Fibroblast of mammary gland (primary cell): ENCODE results near the gene CTXN1.
"Not testable (repeated sequence)": the region's sequence is repeated elsewhere in the genome, so short reads cannot be mapped to it uniquely, and the experiment has no call there.

Source experiments
- DNase-seq: peaks from one replicate; pipeline ENCODE4 v3.0.0-alpha.2; 2010; ENCODE audit warnings: low read depth
- H3K4me3 ChIP-seq: 2 replicates; pipeline ENCODE4 v1.5.1; 2011; ENCODE audit warnings: low read depth, mild to moderate bottlenecking, low read length, moderate library complexity; ENCODE audit not compliant: control insufficient read depth
- CTCF ChIP-seq: conservative IDR thresholded peaks from 2 replicates; pipeline ENCODE4 v1.5.1; 2011; ENCODE audit warnings: low read depth, low read length, inconsistent platforms; ENCODE audit not compliant: control insufficient read depth, insufficient read depth

CTXN1 gene

GRCh38 chr19:7920519-7921301, 5.2 kb downstream of the CTXN1 start:
- DNase-seq: peak; percentile 94
- H3K4me3 ChIP-seq: peak overlapping the region; percentile 64
- no peak for TF ChIP-seq CTCF

- TF ChIP-seq CTCF: no peak
- H3K4me3 ChIP-seq: peak within 1 kb of the TSS; percentile 64
- DNase-seq: peak; percentile 91
These were observed 6.1 kb downstream of the CTXN1 start, which contains the start of gene SNAPC2 for GRCh38 chr19:7919610-7920518. Gene SNAPC2 (plus strand): TSS chr19:7920338. CDS start chr19:7920367, 29 bp downstream.

GRCh38 chr19:7918615-7919421, 7.1 kb downstream of the CTXN1 start:
- no peak for TF ChIP-seq CTCF
- H3K4me3 ChIP-seq: no peak overlapping the region
- DNase-seq: no peak

GRCh38 chr19:7918062-7918614, 7.8 kb downstream of the CTXN1 start:
- DNase-seq: not testable (repeated sequence)

GRCh38 chr19:7917267-7918061, 8.5 kb downstream of the CTXN1 start:
- DNase-seq: peak; percentile 46
- peak overlapping the region; percentile 10 for H3K4me3 ChIP-seq
- TF ChIP-seq CTCF: peak; percentile 38

More at GRCh38 chr19:7918062-7918614, 7.8 kb downstream of the CTXN1 start:
- not testable (repeated sequence) for H3K4me3 ChIP-seq

- H3K4me3 ChIP-seq: peak overlapping the region; percentile 17
- TF ChIP-seq CTCF: no peak
- no peak for DNase-seq
These were observed 9.0 kb downstream of the CTXN1 start for GRCh38 chr19:7916955-7917266.
